Neural progenitor cell (in vitro differentiated cells): ENCODE data around the gene MYLIP.

Source experiments
- CTCF ChIP-seq: fragments of 200-600 bp; sonication (generic); IDR thresholded peaks from 2 replicates; pipeline ENCODE4 v1.5.1; 2017; ENCODE audit warnings: antibody characterized with exemption, mild to moderate bottlenecking
- EZH2 ChIP-seq: fragments of 200-600 bp; sonication (generic); IDR thresholded peaks from 2 replicates; pipeline ENCODE4 v1.6.1; 2017; ENCODE audit warnings: antibody characterized with exemption, mild to moderate bottlenecking, moderate library complexity
- EZH2phosphoT487 ChIP-seq: fragments of 200-600 bp; sonication (generic); IDR thresholded peaks from 2 replicates; pipeline ENCODE4 v1.6.1; 2017; ENCODE audit warnings: antibody characterized with exemption

GRCh38 chr6:16122197-16122596 is 6.7 kb upstream of the MYLIP start:
- no peak for TF ChIP-seq CTCF
- TF ChIP-seq EZH2phosphoT487: no peak
- TF ChIP-seq EZH2: no peak
